ENCODE results near the gene CAMK2D.

- TF ChIP-seq, protein P1, sequence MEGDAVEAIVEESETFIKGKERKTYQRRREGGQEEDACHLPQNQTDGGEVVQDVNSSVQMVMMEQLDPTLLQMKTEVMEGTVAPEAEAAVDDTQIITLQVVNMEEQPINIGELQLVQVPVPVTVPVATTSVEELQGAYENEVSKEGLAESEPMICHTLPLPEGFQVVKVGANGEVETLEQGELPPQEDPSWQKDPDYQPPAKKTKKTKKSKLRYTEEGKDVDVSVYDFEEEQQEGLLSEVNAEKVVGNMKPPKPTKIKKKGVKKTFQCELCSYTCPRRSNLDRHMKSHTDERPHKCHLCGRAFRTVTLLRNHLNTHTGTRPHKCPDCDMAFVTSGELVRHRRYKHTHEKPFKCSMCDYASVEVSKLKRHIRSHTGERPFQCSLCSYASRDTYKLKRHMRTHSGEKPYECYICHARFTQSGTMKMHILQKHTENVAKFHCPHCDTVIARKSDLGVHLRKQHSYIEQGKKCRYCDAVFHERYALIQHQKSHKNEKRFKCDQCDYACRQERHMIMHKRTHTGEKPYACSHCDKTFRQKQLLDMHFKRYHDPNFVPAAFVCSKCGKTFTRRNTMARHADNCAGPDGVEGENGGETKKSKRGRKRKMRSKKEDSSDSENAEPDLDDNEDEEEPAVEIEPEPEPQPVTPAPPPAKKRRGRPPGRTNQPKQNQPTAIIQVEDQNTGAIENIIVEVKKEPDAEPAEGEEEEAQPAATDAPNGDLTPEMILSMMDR (conservative IDR thresholded peaks at IDR 0.05; ENCODE audit: low read length), result no peak
- no peak for TF ChIP-seq EZH2phosphoT487 (IDR thresholded peaks at IDR 0.05; ENCODE audit: borderline replicate concordance, low read depth, low read length)
These were observed 123.5 kb downstream of the CAMK2D start for GRCh38 chr4:113637823-113638561.

Measured in OCI-LY7 (cell line).